Mammary epithelial cell (primary cell): ENCODE results near the gene EIF1AD.

Experiments
- CTCF ChIP-seq, 2 donors: IDR thresholded peaks in 1 of 2; conservative IDR thresholded peaks in 1 of 2; 2 replicates each; pipeline ENCODE4 v1.5.1; 2011 to 2012; ENCODE audit warnings: inconsistent platforms in 2 of 2, low read length in 2 of 2, mild to moderate bottlenecking in 2 of 2, control low read depth in 1 of 2, low read depth in 1 of 2; ENCODE audit not compliant: insufficient read depth in 1 of 2; ENCODE audit errors: extremely low read depth in 1 of 2
- EZH2 ChIP-seq: IDR thresholded peaks from 2 replicates; pipeline ENCODE4 v1.6.1; 2012; ENCODE audit warnings: low read length, inconsistent platforms, borderline replicate concordance

DNA sequence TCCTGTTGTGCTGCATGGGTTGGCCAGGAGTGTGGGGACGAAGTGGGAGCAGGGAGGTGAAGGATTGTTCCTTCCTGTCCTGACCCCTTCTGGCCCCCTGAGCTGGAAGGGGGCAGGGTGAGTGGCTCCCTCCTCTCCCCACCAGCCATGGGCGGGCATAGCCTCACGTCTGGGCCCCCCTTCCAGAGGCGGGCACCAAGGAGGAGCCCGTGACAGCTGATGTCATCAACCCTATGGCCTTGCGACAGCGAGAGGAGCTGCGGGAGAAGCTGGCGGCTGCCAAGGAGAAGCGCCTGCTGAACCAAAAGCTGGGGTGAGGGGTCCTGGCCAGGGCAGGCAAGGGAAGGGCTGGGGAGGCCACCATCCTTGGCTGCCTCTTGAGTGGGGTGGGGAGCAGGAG is 37.1 kb downstream of the EIF1AD start:
- TF ChIP-seq CTCF (conservative IDR thresholded peaks at IDR 0.05 in 1 of 2, IDR thresholded peaks at IDR 0.05 in 1 of 2; ENCODE audit: extremely low read depth in 1 of 2, insufficient read depth in 1 of 2, low read depth in 1 of 2, low read length in 2 of 2) (no peak), EZH2 (no peak)
